GM12874 (cell line): ENCODE measurements around the gene DHDH.

ENCODE experiments used
- CTCF ChIP-seq: IDR thresholded peaks from 2 replicates; pipeline ENCODE4 v1.5.1; 2011; ENCODE audit warnings: low read depth, mild to moderate bottlenecking, control low read depth, low read length, moderate library complexity; ENCODE audit not compliant: insufficient read depth

The DHDH gene

GRCh38 chr19:48953141-48953540 lies 19.6 kb downstream of the DHDH start:
- TF ChIP-seq CTCF = no peak

GRCh38 chr19:48953990-48954594 lies 20.6 kb downstream of the DHDH start:
- TF ChIP-seq CTCF = no peak

GRCh38 chr19:48954595-48955307 lies 21.3 kb downstream of the DHDH start, which contains the start of gene BAX:
Gene BAX, plus strand, starts transcription at chr19:48954875. Its CDS starts 54 bp downstream, at chr19:48954929.
- no peak for TF ChIP-seq CTCF

- no peak for TF ChIP-seq CTCF
Measured at GRCh38 chr19:48955308-48955958, 21.9 kb downstream of the DHDH start.

- no peak for TF ChIP-seq CTCF
Measured at GRCh38 chr19:48958006-48958405, 24.5 kb downstream of the DHDH start.

GRCh38 chr19:48959341-48960239 lies 26.1 kb downstream of the DHDH start:
- TF ChIP-seq CTCF = no peak
